CD4-positive, CD25-positive, alpha-beta regulatory T cell (primary cell): Measurements from ENCODE around the gene PPIL1. TPM values are rescaled to one million over a fixed set of nuclear protein-coding genes. Genes with fewer than 3 reads are reported as not detected.

Source experiments
- ATAC-seq, 2 donors: fragments of 150-1000 bp; cut with Tn5 transposase; one replicate each; pipeline ENCODE4 v1.10.0; 2021; ENCODE audit warnings: low read depth in 2 of 2, moderate number of reproducible peaks in 2 of 2, moderate library complexity in 1 of 2
- DNase-seq, 3 donors: peaks; one replicate each; pipeline versions ENCODE4 v3.0.0 to v3.0.0-alpha.2; 2012 to 2022; ENCODE audit warnings: mixed read lengths in 1 of 3
- H3K27ac ChIP-seq: one replicate; pipeline ENCODE4 v1.7.0; 2013; ENCODE audit warnings: mild to moderate bottlenecking, low read length; ENCODE audit not compliant: insufficient read depth, poor library complexity, severe bottlenecking
- H3K27me3 ChIP-seq: one replicate; pipeline ENCODE4 v1.7.0; 2013; ENCODE audit warnings: low read length; ENCODE audit not compliant: control insufficient read depth, insufficient read depth
- H3K36me3 ChIP-seq: one replicate; pipeline ENCODE4 v1.7.0; 2013; ENCODE audit warnings: mild to moderate bottlenecking, low read length, moderate library complexity; ENCODE audit not compliant: control insufficient read depth, insufficient read depth
- H3K4me1 ChIP-seq: 2 replicates; pipeline ENCODE4 v1.7.0; 2013; ENCODE audit warnings: mild to moderate bottlenecking, low read length; ENCODE audit not compliant: insufficient read depth, control insufficient read depth, poor library complexity, severe bottlenecking
- H3K4me3 ChIP-seq: one replicate; pipeline ENCODE4 v1.7.0; 2013; ENCODE audit warnings: low read depth, mild to moderate bottlenecking, low read length, moderate library complexity
- H3K9me3 ChIP-seq, 2 experiments: 1 replicate in 1 of 2; 2 replicates in 1 of 2; pipeline ENCODE4 v1.7.0; 2013; ENCODE audit warnings: low read length in 2 of 2, mild to moderate bottlenecking in 1 of 2, moderate library complexity in 1 of 2; ENCODE audit not compliant: control insufficient read depth in 2 of 2
- H3K27ac Mint-ChIP-seq, 3 donors: one replicate each; pipeline ENCODE4 v1.8.0; 2020 to 2022; ENCODE audit warnings: mild to moderate bottlenecking in 3 of 3, mixed read lengths in 3 of 3, moderate library complexity in 2 of 3
- H3K27me3 Mint-ChIP-seq: one replicate; pipeline ENCODE4 v1.8.0; 2022; ENCODE audit warnings: mild to moderate bottlenecking, mixed read lengths
- H3K36me3 Mint-ChIP-seq: one replicate; pipeline ENCODE4 v1.8.0; 2020; ENCODE audit warnings: mixed read lengths
- H3K4me1 Mint-ChIP-seq, 4 donors: one replicate each; pipeline ENCODE4 v1.8.0; 2020 to 2022; ENCODE audit warnings: mixed read lengths in 4 of 4, mild to moderate bottlenecking in 1 of 4
- H3K4me3 Mint-ChIP-seq, 4 donors: one replicate each; pipeline ENCODE4 v1.8.0; 2020 to 2022; ENCODE audit warnings: mild to moderate bottlenecking in 4 of 4, mixed read lengths in 4 of 4, moderate library complexity in 3 of 4
- H3K9me3 Mint-ChIP-seq, 7 donors: one replicate each; pipeline ENCODE4 v1.8.0; 2020 to 2022; ENCODE audit warnings: mixed read lengths in 7 of 7, mild to moderate bottlenecking in 3 of 7, moderate library complexity in 2 of 7
- polyA plus RNA-seq, 4 donors: library from polyadenylated mRNA; unstranded; fragments of 300-500 nt; fragmentation: Illumina TruSeq; gene quantifications; one replicate each; pipeline ENCODE4 v1.2.3, GENCODE V29; 2021
- total RNA-seq: library from RNA; stranded (reverse); gene quantifications from one replicate; pipeline ENCODE4 v1.2.3, GENCODE V29; 2022

The PPIL1 gene
- total and polyA plus RNA-seq, 5 donors from 2014 or later: 6.1 to 31.0 (median 23.8) TPM

- no peaks in the 10 kb centered on the region for H3K27me3 Mint-ChIP-seq
- Histone ChIP-seq H3K4me3 (no peak overlapping the region), H3K4me1 (peaks cover 23% of the 10 kb centered on the region), H3K9me3 (no peaks in the 10 kb centered on the region), H3K36me3 (peaks cover 52% of the 10 kb centered on the region), H3K27ac (no peak overlapping the region), H3K27me3 (no peaks in the 10 kb centered on the region)
- peaks cover 28% of the 10 kb centered on the region for H3K36me3 Mint-ChIP-seq
- peak in 1 of 3 donors; percentile 4 for DNase-seq
- no peak for ATAC-seq
- peaks cover 12 to 35% (median 23%) of the 10 kb centered on the region in 4 donors for H3K4me1 Mint-ChIP-seq
- H3K9me3 Mint-ChIP-seq: no peaks in the 10 kb centered on the region
- H3K4me3 Mint-ChIP-seq: no peak overlapping the region
- peak overlapping the region in 2 of 3 donors; percentile 75 to 90 for H3K27ac Mint-ChIP-seq
These were observed 39.7 kb upstream of the PPIL1 start for GRCh38 chr6:36914227-36914794.

- Histone ChIP-seq H3K9me3 (no peaks in the 10 kb centered on the region), H3K27ac (peak overlapping the region; percentile 48), H3K36me3 (peaks cover 48% of the 10 kb centered on the region), H3K4me3 (peak overlapping the region; percentile 75), H3K4me1 (peaks cover 23% of the 10 kb centered on the region), H3K27me3 (no peaks in the 10 kb centered on the region)
- peaks cover 12 to 42% (median 27%) of the 10 kb centered on the region in 4 donors for H3K4me1 Mint-ChIP-seq
- no peak for ATAC-seq
- peak overlapping the region in 3 of 4 donors; percentile 22 to 79 (median 68) for H3K4me3 Mint-ChIP-seq
- H3K9me3 Mint-ChIP-seq: no peaks in the 10 kb centered on the region
- H3K27ac Mint-ChIP-seq: peak overlapping the region; percentile 83 to 95 (median 84)
- no peak for DNase-seq
- peaks cover 28% of the 10 kb centered on the region for H3K36me3 Mint-ChIP-seq
- no peaks in the 10 kb centered on the region for H3K27me3 Mint-ChIP-seq
These were observed 38.5 kb upstream of the PPIL1 start for GRCh38 chr6:36913082-36913481.

DNA sequence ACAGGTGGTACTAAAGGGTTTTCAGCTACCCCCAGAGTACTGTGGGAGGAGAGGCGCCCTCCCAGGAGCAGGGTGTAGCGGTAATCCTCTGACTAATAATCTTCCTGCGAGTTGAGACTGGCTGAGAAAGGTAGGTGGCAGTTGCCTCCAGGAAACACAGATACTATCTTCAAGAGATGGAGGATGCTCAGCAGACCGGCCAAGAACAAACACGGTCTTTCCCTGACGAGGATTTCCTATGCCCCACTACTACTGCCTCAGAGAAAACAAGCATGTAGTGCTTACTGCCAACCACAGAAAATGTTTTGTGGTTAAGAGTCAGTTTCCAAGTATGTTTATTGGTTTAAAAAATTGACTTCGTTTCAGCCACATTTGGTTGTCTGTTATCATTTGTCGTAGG, 38.0 kb upstream of the PPIL1 start:
- Mint-ChIP-seq H3K4me3 (peak overlapping the region; percentile 22 to 79 (median 64)), H3K27me3 (no peaks in the 10 kb centered on the region), H3K27ac (peak overlapping the region; percentile 83 to 95 (median 84)), H3K4me1 (peaks cover 12 to 42% (median 30%) of the 10 kb centered on the region in 4 donors), H3K36me3 (peaks cover 33% of the 10 kb centered on the region), H3K9me3 (no peaks in the 10 kb centered on the region)
- H3K36me3 ChIP-seq: peaks cover 48% of the 10 kb centered on the region
- H3K4me1 ChIP-seq: peaks cover 23% of the 10 kb centered on the region
- no peaks in the 10 kb centered on the region for H3K27me3 ChIP-seq
- peak overlapping the region; percentile 48 for H3K27ac ChIP-seq
- peak overlapping the region; percentile 75 for H3K4me3 ChIP-seq
- DNase-seq: peak; percentile 12 to 86 (median 47)
- peak; percentile 83 to 85 for ATAC-seq
- no peaks in the 10 kb centered on the region for H3K9me3 ChIP-seq

DNA sequence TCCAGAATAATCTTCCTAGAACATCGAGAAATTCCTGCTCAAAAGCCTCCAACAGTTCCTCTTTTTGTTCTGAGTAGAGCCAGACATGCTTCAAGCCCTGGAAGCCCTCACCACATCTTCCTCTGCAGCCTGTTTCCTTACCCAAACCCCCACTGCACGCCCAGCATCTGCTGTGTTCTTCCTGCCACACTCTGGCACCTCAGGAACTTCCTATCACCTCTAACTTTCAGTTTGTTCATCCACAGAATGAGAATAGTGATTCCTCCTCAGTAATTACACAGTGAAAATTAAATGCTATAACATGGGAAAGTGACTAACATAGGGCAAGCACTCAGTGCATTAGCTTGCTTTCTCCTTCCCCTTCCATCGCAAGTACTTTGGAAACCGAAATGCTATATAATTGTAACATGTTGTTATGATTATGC, 37.4 kb upstream of the PPIL1 start:
- Mint-ChIP-seq H3K27me3 (no peaks in the 10 kb centered on the region), H3K4me1 (peaks cover 12 to 42% (median 30%) of the 10 kb centered on the region in 4 donors), H3K4me3 (peak overlapping the region; percentile 22 to 79 (median 64)), H3K27ac (peak overlapping the region; percentile 83 to 95 (median 84)), H3K9me3 (no peaks in the 10 kb centered on the region), H3K36me3 (peaks cover 38% of the 10 kb centered on the region)
- Histone ChIP-seq H3K27ac (peak overlapping the region; percentile 48), H3K9me3 (no peaks in the 10 kb centered on the region), H3K36me3 (peaks cover 45% of the 10 kb centered on the region), H3K4me3 (peak overlapping the region; percentile 75), H3K4me1 (peaks cover 23% of the 10 kb centered on the region), H3K27me3 (no peaks in the 10 kb centered on the region)
- DNase-seq (peak in 2 of 3 donors; percentile 9 to 43), ATAC-seq (peak; percentile 18 to 29)

DNA sequence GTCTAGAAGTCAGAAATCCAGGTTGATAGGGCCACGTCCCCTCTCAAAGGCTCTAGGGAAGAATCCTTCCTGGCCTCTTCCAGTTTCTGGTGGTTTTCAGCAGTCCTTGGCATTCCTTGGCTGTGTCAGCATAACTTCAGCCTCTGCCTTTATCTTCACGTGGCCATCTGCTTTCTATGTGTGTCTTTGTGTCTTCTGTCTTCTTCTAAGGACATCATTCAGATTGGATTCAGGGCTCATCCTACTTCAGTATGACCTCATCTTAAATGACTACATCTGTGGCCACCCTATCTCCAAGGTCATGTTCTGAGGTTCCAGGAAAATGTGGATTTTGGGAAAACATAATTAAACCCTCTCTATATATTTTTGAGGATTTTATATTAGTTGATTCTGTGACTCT, 34.1 kb upstream of the PPIL1 start:
- Histone ChIP-seq H3K4me3 (no peak overlapping the region), H3K27me3 (no peaks in the 10 kb centered on the region), H3K4me1 (peaks cover 19% of the 10 kb centered on the region), H3K9me3 (no peaks in the 10 kb centered on the region), H3K27ac (no peak overlapping the region), H3K36me3 (peaks cover 48% of the 10 kb centered on the region)
- Mint-ChIP-seq H3K27me3 (no peaks in the 10 kb centered on the region), H3K4me1 (peaks cover 12 to 43% (median 29%) of the 10 kb centered on the region in 4 donors), H3K4me3 (no peak overlapping the region), H3K36me3 (peaks cover 44% of the 10 kb centered on the region), H3K9me3 (no peaks in the 10 kb centered on the region), H3K27ac (peak overlapping the region in 1 of 3 donors; percentile 18)
- no peak for ATAC-seq
- no peak for DNase-seq

GRCh38 chr6:36907781-36908180, 33.2 kb upstream of the PPIL1 start:
- no peak overlapping the region for H3K4me3 Mint-ChIP-seq
- H3K4me1 ChIP-seq: peaks cover 11% of the 10 kb centered on the region
- H3K4me3 ChIP-seq: no peak overlapping the region
- no peaks in the 10 kb centered on the region for H3K27me3 ChIP-seq
- H3K27me3 Mint-ChIP-seq: no peaks in the 10 kb centered on the region
- DNase-seq: no peak
- H3K9me3 Mint-ChIP-seq: no peaks in the 10 kb centered on the region
- H3K27ac Mint-ChIP-seq: peak overlapping the region in 2 of 3 donors; percentile 35 to 40
- H3K4me1 Mint-ChIP-seq: peaks cover 10 to 33% (median 24%) of the 10 kb centered on the region in 4 donors
- no peaks in the 10 kb centered on the region for H3K9me3 ChIP-seq
- no peak for ATAC-seq
- peak overlapping the region; percentile 10 for H3K27ac ChIP-seq
- H3K36me3 Mint-ChIP-seq: peaks cover 48% of the 10 kb centered on the region
- peaks cover 51% of the 10 kb centered on the region for H3K36me3 ChIP-seq

GRCh38 chr6:36906539-36907325, 32.1 kb upstream of the PPIL1 start:
- H3K4me1 ChIP-seq: peaks cover under 1% of the 10 kb centered on the region
- Mint-ChIP-seq H3K4me3 (no peak overlapping the region), H3K4me1 (peaks cover 4 to 23% (median 15%) of the 10 kb centered on the region in 4 donors), H3K27ac (peak overlapping the region in 2 of 3 donors; percentile 51 to 57), H3K9me3 (no peaks in the 10 kb centered on the region), H3K36me3 (peaks cover 52% of the 10 kb centered on the region), H3K27me3 (no peaks in the 10 kb centered on the region)
- DNase-seq (no peak), ATAC-seq (no peak)
- peaks cover 60% of the 10 kb centered on the region for H3K36me3 ChIP-seq
- H3K4me3 ChIP-seq: no peak overlapping the region
- no peaks in the 10 kb centered on the region for H3K27me3 ChIP-seq
- H3K27ac ChIP-seq: no peak overlapping the region
- no peaks in the 10 kb centered on the region for H3K9me3 ChIP-seq
